Measurements from ENCODE around the gene SYNDIG1L.

- TF ChIP-seq CTCF (IDR thresholded peaks at IDR 0.05; ENCODE audit: poor library complexity, severe bottlenecking), result no peak
- no peak for TF ChIP-seq RAD21 (conservative IDR thresholded peaks at IDR 0.05)
- TF ChIP-seq MXI1 (conservative IDR thresholded peaks at IDR 0.05; ENCODE audit: poor library complexity, severe bottlenecking), result no peak
- TF ChIP-seq EZH2 (IDR thresholded peaks at IDR 0.05; ENCODE audit: borderline replicate concordance, insufficient read depth, low read length, poor library complexity, severe bottlenecking), result no peak
Observed at GRCh38 chr14:74465335-74465734, 39.3 kb upstream of the SYNDIG1L start.

Data from neural cell (in vitro differentiated cells).